Activated CD4-positive, alpha-beta T cell treated with anti-CD3 and anti-CD28 coated beads for 48 hours (primary cell): ENCODE measurements around the gene UPK3A.
"Not testable (repeated sequence)": the region's sequence is repeated elsewhere in the genome, so short reads cannot be mapped to it uniquely, and the experiment has no call there.

Experiments
- DNase-seq: peaks from one replicate; pipeline ENCODE4 v3.0.0-alpha.2; 2020

UPK3A gene

GRCh38 chr22:45285263-45286058 is 712 bp downstream of the UPK3A start:
- no peak for DNase-seq

GRCh38 chr22:45286854-45287551 is 2.3 kb downstream of the UPK3A start:
- DNase-seq, result no peak

- DNase-seq, result no peak
Observed at GRCh38 chr22:45290410-45290936, 5.7 kb downstream of the UPK3A start.

- no peak for DNase-seq
Observed at GRCh38 chr22:45291061-45291930, 6.5 kb downstream of the UPK3A start.

GRCh38 chr22:45291931-45292290 is 7.2 kb downstream of the UPK3A start:
- DNase-seq, result no peak

- DNase-seq, result no peak
Observed at GRCh38 chr22:45292731-45293442, 8.1 kb downstream of the UPK3A start.

- DNase-seq, result no peak
Observed at GRCh38 chr22:45294030-45294429, 9.3 kb downstream of the UPK3A start.

- DNase-seq, result not testable (repeated sequence)
Observed at GRCh38 chr22:45295004-45295403, 10.3 kb downstream of the UPK3A start.

GRCh38 chr22:45295492-45295891 is 10.7 kb downstream of the UPK3A start:
- no peak for DNase-seq

GRCh38 chr22:45296628-45297297 is 12.0 kb downstream of the UPK3A start:
- no peak for DNase-seq

- DNase-seq, result no peak
Observed at GRCh38 chr22:45298934-45299505, 14.3 kb downstream of the UPK3A start.

GRCh38 chr22:45302751-45303150 is 18.0 kb downstream of the UPK3A start:
- no peak for DNase-seq

GRCh38 chr22:45303181-45303580 is 18.4 kb downstream of the UPK3A start:
- DNase-seq, result no peak

GRCh38 chr22:45304971-45305370 is 20.2 kb downstream of the UPK3A start:
- no peak for DNase-seq

- DNase-seq, result no peak
Observed at GRCh38 chr22:45305456-45306075, 20.8 kb downstream of the UPK3A start.

- no peak for DNase-seq
Observed at GRCh38 chr22:45306139-45306538, 21.4 kb downstream of the UPK3A start.

- DNase-seq, result no peak
Observed at GRCh38 chr22:45308391-45308956, 23.7 kb downstream of the UPK3A start.

GRCh38 chr22:45308957-45309421 is 24.2 kb downstream of the UPK3A start:
- DNase-seq, result peak; percentile 26

GRCh38 chr22:45309422-45310227 is 24.9 kb downstream of the UPK3A start, which contains the start of gene FAM118A:
TSS of gene FAM118A (plus strand) at chr22:45309934. CDS start at chr22:45322380, 12,446 bp downstream.
- DNase-seq, result peak; percentile 96
